Glomerular endothelial cell (primary cell): Measurements from ENCODE around the gene ALB. TPM values are rescaled to one million over a fixed set of nuclear protein-coding genes. Genes with fewer than 3 reads are reported as not detected.

Source experiments
- DNase-seq: peaks from one replicate; pipeline ENCODE4 v3.0.0-alpha.2; 2011; ENCODE audit warnings: low read depth, low spot score; ENCODE audit errors: extremely low read depth
- total RNA-seq: library from RNA; depleted of rRNA; stranded (reverse); fragments of >200 nt; gene quantifications from 2 replicates; pipeline ENCODE4 v1.2.3, GENCODE V29; 2015

The ALB gene
- total RNA-seq, 1 donor from 2014 or later, result not detected

DNA sequence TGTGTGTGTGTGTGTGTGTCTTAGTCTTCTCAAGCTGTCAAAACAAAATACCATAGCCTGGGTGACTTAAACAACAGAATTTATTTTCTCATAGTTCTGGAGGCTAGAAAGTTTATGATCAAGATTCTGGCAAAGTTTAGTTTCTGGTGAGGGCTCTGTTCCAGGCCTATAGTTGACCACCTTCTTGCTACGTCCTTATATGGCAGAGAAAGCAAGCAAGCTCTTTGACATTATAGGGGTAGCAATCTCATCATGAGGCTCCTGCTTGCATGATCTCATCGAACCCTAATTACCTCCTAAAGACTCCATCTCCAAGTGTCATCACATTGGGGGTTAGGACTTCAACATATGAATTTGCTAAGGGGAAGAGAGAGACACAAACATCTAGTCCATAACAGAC is 25.0 kb downstream of the ALB start:
- no peak for DNase-seq

DNA sequence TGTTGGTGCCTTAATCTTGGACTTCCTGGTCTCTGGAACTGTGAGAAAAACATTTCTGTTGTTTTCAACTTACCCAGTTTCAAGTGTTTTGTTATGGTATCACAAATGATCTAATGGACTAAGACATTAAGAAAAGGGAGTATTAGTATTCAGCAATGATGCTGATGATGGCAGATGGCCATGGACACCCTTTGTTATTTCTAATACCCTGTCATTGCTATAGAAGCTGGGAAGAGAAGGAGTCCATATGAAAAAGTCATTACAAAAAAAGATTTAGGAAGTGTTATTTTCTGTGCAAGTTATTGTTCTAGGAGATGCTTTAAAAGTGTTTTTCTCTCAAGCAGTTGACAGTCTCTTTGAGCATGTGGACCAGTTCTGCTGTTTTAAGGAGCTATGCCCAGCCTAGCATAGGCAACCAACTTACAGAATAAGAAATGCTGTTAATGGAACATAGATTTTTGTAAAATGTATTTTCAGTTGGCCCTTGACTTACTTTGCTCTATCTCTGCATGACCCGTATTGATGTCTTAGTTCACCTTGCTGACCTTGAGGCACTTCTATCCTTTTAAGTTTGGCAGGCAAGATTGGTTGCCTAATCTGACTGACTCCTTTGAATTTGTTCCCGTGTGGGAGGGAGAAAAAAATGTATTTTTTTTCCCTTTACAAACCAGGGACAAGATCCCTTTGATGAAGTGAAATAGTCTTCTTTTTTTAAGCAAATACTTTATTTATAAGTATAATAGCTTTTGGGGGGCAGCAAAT is 25.9 kb downstream of the ALB start:
- no peak for DNase-seq

GRCh38 chr4:73431813-73432168 is 27.7 kb downstream of the ALB start:
- no peak for DNase-seq

DNA sequence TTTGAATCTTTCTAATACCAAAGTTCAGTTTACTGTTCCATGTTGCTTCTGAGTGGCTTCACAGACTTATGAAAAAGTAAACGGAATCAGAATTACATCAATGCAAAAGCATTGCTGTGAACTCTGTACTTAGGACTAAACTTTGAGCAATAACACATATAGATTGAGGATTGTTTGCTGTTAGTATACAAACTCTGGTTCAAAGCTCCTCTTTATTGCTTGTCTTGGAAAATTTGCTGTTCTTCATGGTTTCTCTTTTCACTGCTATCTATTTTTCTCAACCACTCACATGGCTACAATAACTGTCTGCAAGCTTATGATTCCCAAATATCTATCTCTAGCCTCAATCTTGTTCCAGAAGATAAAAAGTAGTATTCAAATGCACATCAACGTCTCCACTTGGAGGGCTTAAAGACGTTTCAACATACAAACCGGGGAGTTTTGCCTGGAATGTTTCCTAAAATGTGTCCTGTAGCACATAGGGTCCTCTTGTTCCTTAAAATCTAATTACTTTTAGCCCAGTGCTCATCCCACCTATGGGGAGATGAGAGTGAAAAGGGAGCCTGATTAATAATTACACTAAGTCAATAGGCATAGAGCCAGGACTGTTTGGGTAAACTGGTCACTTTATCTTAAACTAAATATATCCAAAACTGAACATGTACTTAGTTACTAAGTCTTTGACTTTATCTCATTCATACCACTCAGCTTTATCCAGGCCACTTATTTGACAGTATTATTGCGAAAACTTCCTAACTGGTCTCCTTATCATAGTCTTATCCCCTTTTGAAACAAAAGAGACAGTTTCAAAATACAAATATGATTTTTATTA is 28.3 kb downstream of the ALB start:
- DNase-seq, result no peak

- DNase-seq, result no peak
These were observed 29.1 kb downstream of the ALB start for GRCh38 chr4:73433140-73433539.

- no peak for DNase-seq
These were observed 30.2 kb downstream of the ALB start for GRCh38 chr4:73434311-73434710.

DNA sequence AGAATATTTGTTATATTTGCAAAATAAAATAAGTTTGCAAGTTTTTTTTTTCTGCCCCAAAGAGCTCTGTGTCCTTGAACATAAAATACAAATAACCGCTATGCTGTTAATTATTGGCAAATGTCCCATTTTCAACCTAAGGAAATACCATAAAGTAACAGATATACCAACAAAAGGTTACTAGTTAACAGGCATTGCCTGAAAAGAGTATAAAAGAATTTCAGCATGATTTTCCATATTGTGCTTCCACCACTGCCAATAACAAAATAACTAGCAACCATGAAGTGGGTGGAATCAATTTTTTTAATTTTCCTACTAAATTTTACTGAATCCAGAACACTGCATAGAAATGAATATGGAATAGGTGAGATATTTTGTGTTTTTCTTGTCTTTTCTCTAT is 31.9 kb downstream of the ALB start, which contains the start of gene AFP:
TSS of gene AFP (plus strand) at position 238 of the 400 bp plus-strand sequence. CDS start at position 280, 42 bp downstream.
- no peak for DNase-seq

DNA sequence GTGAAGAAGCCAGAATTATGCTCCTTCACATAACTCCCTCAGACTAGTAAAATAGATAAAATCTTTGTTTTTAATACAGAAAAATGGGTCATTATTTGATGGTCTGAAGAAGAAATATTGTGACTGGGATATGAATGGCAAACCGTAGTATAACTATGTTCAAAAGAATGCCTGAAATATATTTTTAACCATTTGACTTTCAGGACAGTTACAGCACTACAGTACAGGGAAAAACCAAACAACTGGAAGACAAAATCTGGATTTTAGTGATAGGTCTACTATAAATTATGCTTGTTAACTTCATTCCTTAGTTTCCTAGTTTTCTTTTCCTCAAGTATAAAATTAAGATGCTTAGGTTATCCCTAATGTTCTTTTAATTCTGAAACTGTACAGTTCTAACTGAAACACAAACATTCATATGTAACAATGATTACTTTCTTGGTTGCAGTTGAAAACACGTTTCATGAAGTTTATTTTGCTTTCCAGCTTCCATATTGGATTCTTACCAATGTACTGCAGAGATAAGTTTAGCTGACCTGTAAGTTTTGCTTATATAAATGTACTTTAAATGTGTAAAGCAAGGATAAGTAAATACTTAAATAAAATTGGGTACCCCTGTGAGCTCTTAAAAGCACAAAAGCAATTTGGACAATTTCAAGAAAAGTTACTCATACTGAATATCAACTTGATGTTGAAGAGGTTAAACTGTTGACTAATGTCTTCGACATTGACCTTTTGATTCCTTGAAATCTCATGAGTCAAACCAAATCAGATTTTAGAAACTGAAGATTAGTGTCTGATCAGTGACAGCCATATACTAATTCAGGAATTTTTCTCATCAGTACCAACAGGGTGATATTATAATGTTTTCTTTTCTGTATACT is 32.8 kb downstream of the ALB start:
- DNase-seq, result no peak

DNA sequence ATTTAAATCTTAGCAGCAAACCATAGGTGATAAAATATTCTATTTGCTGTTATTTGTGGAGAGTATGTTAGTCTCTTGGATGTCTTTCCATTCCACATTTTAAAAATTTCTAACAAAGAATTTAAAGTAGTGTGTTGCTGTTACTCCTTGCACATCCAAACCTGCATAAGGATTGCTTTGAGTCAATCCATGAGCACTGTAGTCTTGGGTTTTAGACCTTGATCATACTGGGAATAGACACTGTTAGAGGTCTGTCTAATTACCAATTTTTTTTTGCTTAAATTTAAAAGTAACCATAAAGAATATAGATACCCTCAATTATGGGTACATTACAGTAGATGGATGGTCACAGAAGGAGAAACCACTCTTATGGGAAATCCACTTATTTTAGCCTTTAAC is 33.5 kb downstream of the ALB start:
- no peak for DNase-seq

DNA sequence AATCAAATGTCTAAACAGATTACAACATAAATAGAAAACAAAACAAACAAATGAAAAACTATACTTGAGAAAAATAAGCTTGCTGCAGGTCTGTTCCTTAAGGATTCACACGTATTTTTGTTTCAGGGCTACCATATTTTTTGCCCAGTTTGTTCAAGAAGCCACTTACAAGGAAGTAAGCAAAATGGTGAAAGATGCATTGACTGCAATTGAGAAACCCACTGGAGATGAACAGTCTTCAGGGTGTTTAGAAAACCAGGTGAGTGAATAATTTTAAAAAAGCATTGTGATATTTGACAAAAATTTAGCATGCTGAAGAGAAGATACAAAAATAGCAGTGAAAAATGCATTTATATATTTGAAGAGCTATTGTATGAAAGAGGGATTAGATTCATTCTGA is 34.0 kb downstream of the ALB start:
- DNase-seq, result no peak

- no peak for DNase-seq
These were observed 34.6 kb downstream of the ALB start for GRCh38 chr4:73438582-73439215.

DNA sequence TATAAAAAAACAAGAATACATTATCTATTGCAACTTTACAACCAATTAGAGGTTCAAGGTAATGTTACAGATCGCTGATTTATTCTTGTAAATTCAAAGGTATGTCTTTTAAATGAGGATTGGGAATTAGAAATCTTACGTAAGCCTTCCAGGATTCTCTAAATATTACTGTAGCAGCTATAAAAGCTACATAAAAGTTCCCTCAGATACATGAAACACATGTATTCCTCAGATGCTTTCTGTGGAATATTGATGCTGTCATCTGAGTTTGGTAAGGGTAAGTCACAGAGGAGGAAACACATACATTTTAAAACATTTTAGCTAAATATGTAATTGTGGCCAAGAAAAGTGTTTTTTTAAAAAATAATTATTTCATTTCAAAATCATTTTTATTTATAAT is 35.4 kb downstream of the ALB start:
- no peak for DNase-seq

DNA sequence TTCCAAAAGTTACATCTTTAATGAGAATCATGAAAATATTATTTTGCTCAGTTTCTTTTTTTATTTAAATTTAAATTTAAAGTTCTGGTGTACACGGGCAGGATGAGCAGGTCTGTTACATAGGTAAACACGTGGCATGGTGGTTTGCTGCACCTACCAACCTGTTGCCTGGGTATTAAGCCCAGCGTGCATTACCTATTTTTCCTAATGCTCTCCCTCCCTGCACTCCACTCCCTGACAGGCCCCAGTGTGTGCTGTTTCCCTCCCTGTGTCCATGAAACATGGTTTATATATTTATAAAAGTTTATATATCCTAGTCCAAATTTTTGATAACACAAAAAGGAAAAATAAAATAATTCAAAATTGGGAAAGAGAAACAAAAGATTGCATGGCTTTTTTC is 35.9 kb downstream of the ALB start:
- no peak for DNase-seq

DNA sequence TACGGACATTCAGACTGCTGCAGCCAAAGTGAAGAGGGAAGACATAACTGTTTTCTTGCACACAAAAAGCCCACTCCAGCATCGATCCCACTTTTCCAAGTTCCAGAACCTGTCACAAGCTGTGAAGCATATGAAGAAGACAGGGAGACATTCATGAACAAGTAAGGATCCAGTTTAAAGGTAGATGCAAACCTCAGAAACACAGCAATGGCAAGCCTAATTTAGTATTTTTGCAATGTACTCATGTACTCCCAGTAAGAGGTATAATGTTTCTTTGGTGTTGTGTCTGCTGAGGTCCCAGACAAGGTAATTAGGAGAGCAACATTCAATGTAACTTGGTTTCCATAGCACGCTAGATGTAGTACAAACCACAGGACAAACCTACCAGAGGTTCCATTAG is 36.6 kb downstream of the ALB start:
- DNase-seq, result no peak

GRCh38 chr4:73442275-73442674 is 38.2 kb downstream of the ALB start:
- DNase-seq, result no peak

- DNase-seq, result no peak
These were observed 39.1 kb downstream of the ALB start for GRCh38 chr4:73443224-73443623.

DNA sequence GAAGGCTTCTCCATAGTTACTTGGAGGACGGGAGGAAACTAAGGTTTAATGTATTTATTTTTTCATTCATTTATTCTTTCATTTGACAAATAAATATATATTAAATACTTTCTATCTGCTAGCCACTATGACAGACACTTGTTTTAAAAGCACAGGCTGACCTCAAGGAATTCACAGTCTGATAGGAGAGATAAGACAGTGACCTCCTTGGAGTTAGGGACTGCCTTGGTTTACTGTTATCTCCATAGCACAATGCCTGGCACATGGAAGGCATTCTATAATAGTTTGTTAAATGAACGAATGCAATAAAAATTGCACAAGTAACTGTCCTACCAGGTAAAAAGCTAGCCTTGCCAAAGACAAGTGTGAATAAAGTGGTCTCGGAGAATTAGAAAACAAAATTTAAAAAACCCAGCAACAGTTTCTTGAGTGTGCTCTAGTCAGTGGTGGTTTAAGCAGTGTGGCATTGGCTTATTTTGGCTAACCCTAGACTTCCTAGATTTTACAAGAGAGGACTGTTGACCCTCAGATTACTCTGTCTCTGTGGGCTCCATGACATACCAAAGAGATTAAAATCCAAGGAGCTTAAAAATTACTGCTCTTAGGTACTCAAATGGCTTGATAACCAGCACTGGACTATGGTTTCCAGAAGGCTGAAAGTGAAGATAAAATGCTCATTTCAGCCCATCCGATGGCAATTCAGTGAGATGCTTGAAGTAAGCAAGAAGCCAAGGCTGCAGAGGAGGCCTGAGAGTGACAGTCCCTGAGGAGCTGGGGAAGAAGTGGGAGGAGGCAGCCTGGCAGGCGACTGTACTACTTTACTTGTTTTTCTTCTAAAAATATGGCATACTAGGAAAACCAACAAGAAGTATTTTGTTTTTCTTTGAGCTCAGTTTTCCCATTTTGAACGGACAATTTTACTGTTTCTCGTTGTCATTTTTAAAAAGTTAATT is 41.6 kb downstream of the ALB start:
- no peak for DNase-seq

DNA sequence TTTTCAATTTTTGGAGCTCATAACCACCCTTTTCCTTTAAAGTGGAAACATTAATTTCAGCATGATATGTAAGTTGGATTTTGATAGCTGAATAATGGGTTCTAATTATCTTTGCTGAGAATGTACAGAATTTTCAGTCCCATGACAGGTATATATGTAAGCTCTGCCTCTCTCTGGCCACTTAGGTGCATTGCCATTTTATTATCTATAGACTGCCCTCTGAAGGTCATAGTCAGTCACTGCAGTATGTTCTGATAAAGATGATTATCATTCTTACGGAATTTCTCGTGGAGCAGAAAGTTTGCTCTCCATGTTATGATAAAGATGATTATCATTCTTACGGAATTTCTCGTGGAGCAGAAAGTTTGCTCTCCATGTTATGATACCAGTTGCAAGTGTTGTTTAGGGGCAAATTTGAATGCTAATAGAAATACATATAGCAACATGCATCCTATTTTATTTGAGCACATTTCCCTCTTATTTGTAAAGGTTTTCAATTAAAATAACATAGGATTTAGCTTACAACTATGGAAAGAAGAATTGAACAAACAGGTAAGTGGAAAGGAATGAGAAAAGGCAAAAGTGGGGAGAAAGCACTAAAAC is 42.4 kb downstream of the ALB start:
- DNase-seq, result peak; percentile 12

GRCh38 chr4:73447671-73448070 is 43.6 kb downstream of the ALB start:
- no peak for DNase-seq
